HepG2 (cell line): ENCODE measurements around the gene ZFP14. TPM values are rescaled to one million over a fixed set of nuclear protein-coding genes. Genes with fewer than 3 reads are reported as not detected.
A peak's percentile ranks its signal among the peaks of the same experiment; 100 is the strongest.

Experiments
- ATF3 ChIP-seq: sonication (generic); formaldehyde crosslinking; IDR thresholded peaks from 2 replicates; pipeline ENCODE4 v1.4.0; 2020; ENCODE audit warnings: missing genetic modification reagents
- CBX2 ChIP-seq, 2 experiments: fragments of 200-600 bp in 1 of 2; sonication (generic); formaldehyde crosslinking in 1 of 2; IDR thresholded peaks; 2 replicates each; pipeline versions ENCODE4 v1.7.0 to v1.8.1; 2018 to 2022; ENCODE audit warnings: low read depth in 2 of 2, low read length in 1 of 2, mild to moderate bottlenecking in 1 of 2, missing genetic modification reagents in 1 of 2
- GATAD2A ChIP-seq: IDR thresholded peaks from 2 replicates; pipeline ENCODE4 v1.6.1; 2016
- HDAC6 ChIP-seq: fragments of 200-600 bp; sonication (generic); IDR thresholded peaks from 2 replicates; pipeline ENCODE4 v1.7.0; 2017; ENCODE audit warnings: mild to moderate bottlenecking, antibody characterized with exemption, low read length, low read depth
- JUNB ChIP-seq: sonication (generic); formaldehyde crosslinking; IDR thresholded peaks from 2 replicates; pipeline ENCODE4 v1.8.0; 2022; ENCODE audit warnings: missing genetic modification reagents, mild to moderate bottlenecking, borderline replicate concordance
- SNAPC2 ChIP-seq: sonication (generic); formaldehyde crosslinking; IDR thresholded peaks from 2 replicates; pipeline ENCODE4 v1.8.1; 2022; ENCODE audit warnings: mild to moderate bottlenecking, missing genetic modification reagents
- TFDP1 ChIP-seq: IDR thresholded peaks from 2 replicates; pipeline ENCODE4 v1.6.1; 2016; ENCODE audit warnings: missing compliant biosample characterization, missing genetic modification reagents, borderline replicate concordance
- TRIM24 ChIP-seq: sonication (generic); formaldehyde crosslinking; IDR thresholded peaks from 2 replicates; pipeline ENCODE4 v1.8.0; 2022; ENCODE audit warnings: mild to moderate bottlenecking, missing genetic modification reagents
- ZGPAT ChIP-seq: IDR thresholded peaks from 2 replicates; pipeline ENCODE4 v1.6.1; 2016; ENCODE audit warnings: mild to moderate bottlenecking
- ZNF225 ChIP-seq: sonication (generic); formaldehyde crosslinking; IDR thresholded peaks from 2 replicates; pipeline ENCODE4 v1.4.0; 2020; ENCODE audit warnings: mild to moderate bottlenecking, missing genetic modification reagents
- ZNF367 ChIP-seq: sonication (generic); formaldehyde crosslinking; IDR thresholded peaks from 2 replicates; pipeline ENCODE4 v1.4.0; 2020; ENCODE audit warnings: missing genetic modification reagents, borderline replicate concordance
- ZNF580 ChIP-seq: IDR thresholded peaks from 2 replicates; pipeline ENCODE4 v1.6.1; 2016; ENCODE audit warnings: low read depth, borderline replicate concordance
- ZNF775 ChIP-seq: sonication (generic); formaldehyde crosslinking; IDR thresholded peaks from 2 replicates; pipeline ENCODE4 v1.4.0; 2020; ENCODE audit warnings: missing genetic modification reagents, mild to moderate bottlenecking, moderate library complexity, borderline replicate concordance
- ZNF788 ChIP-seq: sonication (generic); formaldehyde crosslinking; IDR thresholded peaks from 2 replicates; pipeline ENCODE4 v1.5.0; 2020; ENCODE audit warnings: mild to moderate bottlenecking, missing genetic modification reagents, borderline replicate concordance
- ZSCAN31 ChIP-seq: sonication (generic); formaldehyde crosslinking; IDR thresholded peaks from 2 replicates; pipeline ENCODE4 v1.5.0; 2020; ENCODE audit warnings: low read depth, mild to moderate bottlenecking, missing genetic modification reagents
- polyA plus RNA-seq, 8 experiments: library from polyadenylated mRNA; depleted of rRNA in 3 of 8; stranded (reverse) in 7 of 8; unstranded in 1 of 8; fragments of >200 nt; fragmentation: Illumina TruSeq in 4 of 8; extraction: Trizol in 4 of 8; gene quantifications; 2 replicates each; pipeline versions ENCODE4 v1.2.1 to v1.2.3, GENCODE V29; 2011 to 2016; ENCODE audit warnings: low read depth in 4 of 8, missing spikeins in 1 of 8, mixed read lengths in 1 of 8; ENCODE audit not compliant: insufficient read depth in 1 of 8
- total RNA-seq, 5 experiments: library from RNA; depleted of rRNA; stranded (reverse); fragments of >200 nt; fragmentation: Illumina TruSeq; extraction: Trizol; gene quantifications; 2 replicates each; pipeline ENCODE4 v1.2.3, GENCODE V29; 2016; ENCODE audit warnings: low read depth in 1 of 5
- TF ChIP-seq, protein P1 (sequence below): IDR thresholded peaks from 2 replicates; pipeline ENCODE4 v1.6.1; 2016; ENCODE audit warnings: low read depth
- TF ChIP-seq, protein P2 (sequence below): sonication (generic); formaldehyde crosslinking; IDR thresholded peaks from 2 replicates; pipeline ENCODE4 v1.4.0; 2020; ENCODE audit warnings: missing genetic modification reagents, mild to moderate bottlenecking, borderline replicate concordance

ZFP14 gene
- total and polyA plus RNA-seq, 2 of the 13 experiments (the other 11 are each of a cell fraction or from before 2014, with no cell fraction given) = 2.0 to 5.0 TPM

DNA sequence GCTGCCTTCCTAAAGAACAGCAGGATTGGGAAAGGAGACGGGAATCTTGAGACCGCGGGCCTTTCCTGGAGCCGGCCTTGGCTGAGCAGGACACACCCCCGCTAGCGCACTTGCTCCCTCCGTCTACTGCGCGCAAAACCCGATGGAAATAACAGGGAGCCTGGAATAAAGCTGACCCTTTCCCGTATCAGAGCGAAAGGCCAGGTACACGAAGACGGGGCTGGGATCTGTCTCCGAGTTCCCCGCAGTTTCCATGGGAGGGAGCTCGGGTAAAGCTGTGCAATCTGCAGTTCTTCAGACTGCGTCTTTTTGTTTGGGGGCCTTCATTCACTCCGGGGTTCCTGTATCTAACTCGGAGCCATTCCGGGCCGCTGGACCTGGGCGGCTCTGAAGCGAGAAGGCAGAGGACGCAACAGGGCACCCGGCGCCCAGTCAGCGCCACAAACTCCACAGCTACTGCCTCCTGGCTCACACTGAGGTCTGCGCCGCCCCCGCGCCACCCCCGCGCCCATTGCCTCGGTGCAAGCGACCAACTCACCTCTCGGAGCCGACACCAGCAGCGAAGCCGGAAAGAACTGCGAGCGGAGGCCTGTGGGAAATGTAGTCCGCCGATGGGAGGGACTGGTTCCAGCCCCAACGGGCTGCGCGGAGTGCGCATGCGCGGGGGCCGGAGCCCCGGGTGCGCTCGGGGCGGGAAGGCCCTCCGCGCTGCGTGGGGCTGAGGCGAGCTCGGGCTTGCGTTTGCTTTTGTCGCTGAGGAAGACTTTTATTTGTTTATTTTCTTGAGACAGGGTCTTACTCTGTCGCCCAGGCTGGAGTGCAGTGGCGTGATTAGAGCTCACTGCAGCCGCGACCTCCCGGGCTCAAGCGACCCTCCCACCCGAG is at the start of gene ZFP14 (continued):
- TF ChIP-seq, protein P1, sequence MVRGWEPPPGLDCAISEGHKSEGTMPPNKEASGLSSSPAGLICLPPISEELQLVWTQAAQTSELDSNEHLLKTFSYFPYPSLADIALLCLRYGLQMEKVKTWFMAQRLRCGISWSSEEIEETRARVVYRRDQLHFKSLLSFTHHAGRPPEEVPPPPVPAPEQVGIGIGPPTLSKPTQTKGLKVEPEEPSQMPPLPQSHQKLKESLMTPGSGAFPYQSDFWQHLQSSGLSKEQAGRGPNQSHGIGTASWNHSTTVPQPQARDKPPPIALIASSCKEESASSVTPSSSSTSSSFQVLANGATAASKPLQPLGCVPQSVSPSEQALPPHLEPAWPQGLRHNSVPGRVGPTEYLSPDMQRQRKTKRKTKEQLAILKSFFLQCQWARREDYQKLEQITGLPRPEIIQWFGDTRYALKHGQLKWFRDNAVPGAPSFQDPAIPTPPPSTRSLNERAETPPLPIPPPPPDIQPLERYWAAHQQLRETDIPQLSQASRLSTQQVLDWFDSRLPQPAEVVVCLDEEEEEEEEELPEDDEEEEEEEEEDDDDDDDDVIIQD (CRISPR knock-in tag) = peak; percentile 70; the same call in 1 of the 2 replicates
- TF ChIP-seq, protein P2, sequence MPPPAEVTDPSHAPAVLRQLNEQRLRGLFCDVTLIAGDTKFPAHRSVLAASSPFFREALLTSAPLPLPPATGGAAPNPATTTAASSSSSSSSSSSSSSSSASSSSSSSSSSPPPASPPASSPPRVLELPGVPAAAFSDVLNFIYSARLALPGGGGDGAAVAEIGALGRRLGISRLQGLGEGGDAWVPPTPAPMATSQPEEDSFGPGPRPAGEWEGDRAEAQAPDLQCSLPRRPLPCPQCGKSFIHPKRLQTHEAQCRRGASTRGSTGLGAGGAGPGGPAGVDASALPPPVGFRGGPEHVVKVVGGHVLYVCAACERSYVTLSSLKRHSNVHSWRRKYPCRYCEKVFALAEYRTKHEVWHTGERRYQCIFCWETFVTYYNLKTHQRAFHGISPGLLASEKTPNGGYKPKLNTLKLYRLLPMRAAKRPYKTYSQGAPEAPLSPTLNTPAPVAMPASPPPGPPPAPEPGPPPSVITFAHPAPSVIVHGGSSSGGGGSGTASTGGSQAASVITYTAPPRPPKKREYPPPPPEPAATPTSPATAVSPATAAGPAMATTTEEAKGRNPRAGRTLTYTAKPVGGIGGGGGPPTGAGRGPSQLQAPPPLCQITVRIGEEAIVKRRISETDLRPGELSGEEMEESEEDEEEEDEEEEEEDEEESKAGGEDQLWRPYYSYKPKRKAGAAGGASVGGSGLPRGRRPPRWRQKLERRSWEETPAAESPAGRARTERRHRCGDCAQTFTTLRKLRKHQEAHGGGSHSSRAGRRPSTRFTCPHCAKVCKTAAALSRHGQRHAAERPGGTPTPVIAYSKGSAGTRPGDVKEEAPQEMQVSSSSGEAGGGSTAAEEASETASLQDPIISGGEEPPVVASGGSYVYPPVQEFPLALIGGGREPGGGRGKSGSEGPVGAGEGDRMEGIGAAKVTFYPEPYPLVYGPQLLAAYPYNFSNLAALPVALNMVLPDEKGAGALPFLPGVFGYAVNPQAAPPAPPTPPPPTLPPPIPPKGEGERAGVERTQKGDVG (CRISPR knock-in tag) = peak; percentile 78; the same call in 1 of the 2 replicates
- TF ChIP-seq CBX2 (IDR thresholded peaks at IDR 0.05; ENCODE audit: low read depth, low read length) (no peak), CBX2 (CRISPR knock-in tag; IDR thresholded peaks at IDR 0.05; ENCODE audit: low read depth) (no peak), JUNB (CRISPR knock-in tag) (no peak), ZNF775 (no peak), SNAPC2 (CRISPR knock-in tag) (no peak), TRIM24 (CRISPR knock-in tag) (no peak), ZNF580 (CRISPR knock-in tag) (no peak; the same call in 1 of the 2 replicates), ZSCAN31 (no peak), ZNF788 (CRISPR knock-in tag) (peak; percentile 78; the same call in 1 of the 2 replicates), ZNF367 (CRISPR knock-in tag) (no peak), TFDP1 (CRISPR knock-in tag) (peak; percentile 63; the same call in 1 of the 2 replicates), GATAD2A (CRISPR knock-in tag) (peak; percentile 54; the same call in 1 of the 2 replicates), ZGPAT (CRISPR knock-in tag) (peak; percentile 69), ZNF225 (CRISPR knock-in tag) (peak; percentile 71; the same call in 1 of the 2 replicates), ATF3 (no peak), HDAC6 (no peak)
